ENCODE data around the gene MUS81.

DNA sequence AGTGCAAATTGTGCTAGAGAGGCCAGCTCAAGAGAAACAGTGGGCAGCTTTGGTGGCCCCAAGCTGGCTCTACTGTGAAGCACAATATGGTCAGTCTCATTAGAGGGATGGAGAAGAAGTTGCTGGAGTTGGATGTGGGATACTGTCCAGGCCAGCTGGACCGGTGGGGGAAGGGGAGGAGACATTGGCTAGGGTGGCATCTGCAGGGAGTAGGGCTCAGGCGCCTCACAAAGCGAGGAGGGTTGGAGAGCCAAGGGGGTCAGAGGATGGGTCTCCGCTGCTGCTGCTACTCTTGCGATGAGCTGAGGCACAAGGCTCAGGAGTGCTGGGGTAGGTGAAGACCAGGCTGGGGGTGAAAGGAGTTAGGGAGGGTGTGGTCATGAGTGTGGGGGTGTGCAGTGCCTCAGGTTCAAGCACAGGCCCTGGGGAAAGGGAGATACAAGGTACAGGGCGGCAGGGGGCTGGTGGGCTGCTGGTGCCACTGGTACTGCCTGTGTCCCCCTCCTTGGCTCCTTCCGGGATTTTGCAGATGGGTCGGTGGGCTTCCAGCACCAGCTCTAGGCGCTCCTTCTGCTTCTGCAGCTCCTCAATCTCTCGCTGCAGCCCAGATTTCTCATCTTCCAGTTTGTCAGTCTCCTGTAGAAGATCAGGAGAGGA is 32.6 kb downstream of the MUS81 start:
- TF ChIP-seq POLR2A (IDR thresholded peaks at IDR 0.05; ENCODE audit: low read length): no peak
- TF ChIP-seq, protein P1, sequence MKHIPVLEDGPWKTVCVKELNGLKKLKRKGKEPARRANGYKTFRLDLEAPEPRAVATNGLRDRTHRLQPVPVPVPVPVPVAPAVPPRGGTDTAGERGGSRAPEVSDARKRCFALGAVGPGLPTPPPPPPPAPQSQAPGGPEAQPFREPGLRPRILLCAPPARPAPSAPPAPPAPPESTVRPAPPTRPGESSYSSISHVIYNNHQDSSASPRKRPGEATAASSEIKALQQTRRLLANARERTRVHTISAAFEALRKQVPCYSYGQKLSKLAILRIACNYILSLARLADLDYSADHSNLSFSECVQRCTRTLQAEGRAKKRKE (CRISPR knock-in tag; IDR thresholded peaks at IDR 0.05; ENCODE audit: low read depth): no peak
- TF ChIP-seq EP300 (IDR thresholded peaks at IDR 0.05): no peak
- TF ChIP-seq, protein P2, sequence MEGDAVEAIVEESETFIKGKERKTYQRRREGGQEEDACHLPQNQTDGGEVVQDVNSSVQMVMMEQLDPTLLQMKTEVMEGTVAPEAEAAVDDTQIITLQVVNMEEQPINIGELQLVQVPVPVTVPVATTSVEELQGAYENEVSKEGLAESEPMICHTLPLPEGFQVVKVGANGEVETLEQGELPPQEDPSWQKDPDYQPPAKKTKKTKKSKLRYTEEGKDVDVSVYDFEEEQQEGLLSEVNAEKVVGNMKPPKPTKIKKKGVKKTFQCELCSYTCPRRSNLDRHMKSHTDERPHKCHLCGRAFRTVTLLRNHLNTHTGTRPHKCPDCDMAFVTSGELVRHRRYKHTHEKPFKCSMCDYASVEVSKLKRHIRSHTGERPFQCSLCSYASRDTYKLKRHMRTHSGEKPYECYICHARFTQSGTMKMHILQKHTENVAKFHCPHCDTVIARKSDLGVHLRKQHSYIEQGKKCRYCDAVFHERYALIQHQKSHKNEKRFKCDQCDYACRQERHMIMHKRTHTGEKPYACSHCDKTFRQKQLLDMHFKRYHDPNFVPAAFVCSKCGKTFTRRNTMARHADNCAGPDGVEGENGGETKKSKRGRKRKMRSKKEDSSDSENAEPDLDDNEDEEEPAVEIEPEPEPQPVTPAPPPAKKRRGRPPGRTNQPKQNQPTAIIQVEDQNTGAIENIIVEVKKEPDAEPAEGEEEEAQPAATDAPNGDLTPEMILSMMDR (IDR thresholded peaks at IDR 0.05): no peak
- no peak for TF ChIP-seq FOSL2 (IDR thresholded peaks at IDR 0.05)
- no peak for TF ChIP-seq FOSL2 (CRISPR knock-in tag; IDR thresholded peaks at IDR 0.05)
- no peak for TF ChIP-seq RNF2 (IDR thresholded peaks at IDR 0.05; ENCODE audit: borderline replicate concordance, low read depth)
- TF ChIP-seq GATA3 (IDR thresholded peaks at IDR 0.05; ENCODE audit: borderline replicate concordance): no peak
- no peak for TF ChIP-seq JUNB (IDR thresholded peaks at IDR 0.05)
- TF ChIP-seq, protein P3, sequence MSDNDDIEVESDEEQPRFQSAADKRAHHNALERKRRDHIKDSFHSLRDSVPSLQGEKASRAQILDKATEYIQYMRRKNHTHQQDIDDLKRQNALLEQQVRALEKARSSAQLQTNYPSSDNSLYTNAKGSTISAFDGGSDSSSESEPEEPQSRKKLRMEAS (IDR thresholded peaks at IDR 0.05): no peak
- no peak for TF ChIP-seq RAD21 (conservative IDR thresholded peaks at IDR 0.05 in 1 of 2, IDR thresholded peaks at IDR 0.05 in 1 of 2)
